ENCODE measurements around the gene F10. TPM values are rescaled to one million over a fixed set of nuclear protein-coding genes. Genes with fewer than 3 reads are reported as not detected.

Gene F10
- total and polyA plus RNA-seq, 4 donors: 2.5 to 18.8 (median 7.7) TPM

- H3K27ac ChIP-seq (ENCODE audit: low read depth in 1 of 2, low read length in 1 of 2): no peak overlapping the region
- H3K36me3 ChIP-seq (ENCODE audit: control insufficient read depth in 4 of 4, insufficient read depth in 4 of 4, low read length in 4 of 4): peaks cover 23 to 41% (median 34%) of the 10 kb centered on the region in 4 donors
- TF ChIP-seq CTCF (IDR thresholded peaks at IDR 0.05; ENCODE audit: control extremely low read depth, extremely low read depth): no peak
- no peak for DNase-seq
- no peak overlapping the region for H3K4me3 ChIP-seq
- H3K4me1 ChIP-seq (ENCODE audit: control insufficient read depth in 5 of 5, insufficient read depth in 5 of 5, low read length in 5 of 5): peaks cover 0 to 8% (median 0%) of the 10 kb centered on the region in 5 donors
- ATAC-seq (ENCODE audit: insufficient read depth, low FRiP score): no peak
- no peaks in the 10 kb centered on the region for H3K27me3 ChIP-seq (ENCODE audit: control insufficient read depth in 3 of 3, insufficient read depth in 3 of 3, low read length in 2 of 3)
- 75 to 80% methylated on average over 4 of the region's 4 CpGs for WGBS, 2 donors
- H3K9ac ChIP-seq (ENCODE audit: insufficient read depth in 1 of 2, low read length in 2 of 2): no peak overlapping the region
- no peaks in the 10 kb centered on the region for H3K9me3 ChIP-seq (ENCODE audit: control insufficient read depth in 4 of 4, insufficient read depth in 3 of 4, low read length in 3 of 4)
Measured at GRCh38 chr13:113190181-113190580, 67.6 kb downstream of the F10 start.

GRCh38 chr13:113192279-113192678 lies 69.7 kb downstream of the F10 start:
- 84 to 90% methylated on average over 4 of the region's 4 CpGs for WGBS, 2 donors
- Histone ChIP-seq H3K9me3 (ENCODE audit: control insufficient read depth in 4 of 4, insufficient read depth in 3 of 4, low read length in 3 of 4) (no peaks in the 10 kb centered on the region), H3K4me3 (no peak overlapping the region), H3K36me3 (ENCODE audit: control insufficient read depth in 4 of 4, insufficient read depth in 4 of 4, low read length in 4 of 4) (peaks cover 31 to 45% (median 37%) of the 10 kb centered on the region in 4 donors), H3K4me1 (ENCODE audit: control insufficient read depth in 5 of 5, insufficient read depth in 5 of 5, low read length in 5 of 5) (peaks cover 0 to 9% (median 0%) of the 10 kb centered on the region in 5 donors), H3K27me3 (ENCODE audit: control insufficient read depth in 3 of 3, insufficient read depth in 3 of 3, low read length in 2 of 3) (no peaks in the 10 kb centered on the region), H3K9ac (ENCODE audit: insufficient read depth in 1 of 2, low read length in 2 of 2) (no peak overlapping the region), H3K27ac (ENCODE audit: low read depth in 1 of 2, low read length in 1 of 2) (no peak overlapping the region)
- ATAC-seq (ENCODE audit: insufficient read depth, low FRiP score) (no peak), DNase-seq (no peak)
- no peak for TF ChIP-seq CTCF (IDR thresholded peaks at IDR 0.05; ENCODE audit: control extremely low read depth, extremely low read depth)

GRCh38 chr13:113192902-113193301 lies 70.3 kb downstream of the F10 start:
- ATAC-seq (ENCODE audit: insufficient read depth, low FRiP score) (no peak), DNase-seq (no peak)
- 97 to 98% methylated on average over 2 of the region's 2 CpGs for WGBS, 2 donors
- Histone ChIP-seq H3K9me3 (ENCODE audit: control insufficient read depth in 4 of 4, insufficient read depth in 3 of 4, low read length in 3 of 4) (no peaks in the 10 kb centered on the region), H3K36me3 (ENCODE audit: control insufficient read depth in 4 of 4, insufficient read depth in 4 of 4, low read length in 4 of 4) (peaks cover 29 to 45% (median 39%) of the 10 kb centered on the region in 4 donors), H3K4me3 (no peak overlapping the region), H3K9ac (ENCODE audit: insufficient read depth in 1 of 2, low read length in 2 of 2) (no peak overlapping the region), H3K27ac (ENCODE audit: low read depth in 1 of 2, low read length in 1 of 2) (no peak overlapping the region), H3K27me3 (ENCODE audit: control insufficient read depth in 3 of 3, insufficient read depth in 3 of 3, low read length in 2 of 3) (no peaks in the 10 kb centered on the region), H3K4me1 (ENCODE audit: control insufficient read depth in 5 of 5, insufficient read depth in 5 of 5, low read length in 5 of 5) (peaks cover 0 to 9% (median 0%) of the 10 kb centered on the region in 5 donors)
- TF ChIP-seq CTCF (IDR thresholded peaks at IDR 0.05; ENCODE audit: control extremely low read depth, extremely low read depth): no peak

GRCh38 chr13:113195360-113195759 lies 72.8 kb downstream of the F10 start:
- Histone ChIP-seq H3K4me3 (no peak overlapping the region), H3K36me3 (ENCODE audit: control insufficient read depth in 4 of 4, insufficient read depth in 4 of 4, low read length in 4 of 4) (peaks cover 28 to 44% (median 34%) of the 10 kb centered on the region in 4 donors), H3K4me1 (ENCODE audit: control insufficient read depth in 5 of 5, insufficient read depth in 5 of 5, low read length in 5 of 5) (peaks cover 0 to 9% (median 0%) of the 10 kb centered on the region in 5 donors), H3K9me3 (ENCODE audit: control insufficient read depth in 4 of 4, insufficient read depth in 3 of 4, low read length in 3 of 4) (no peaks in the 10 kb centered on the region), H3K27ac (ENCODE audit: low read depth in 1 of 2, low read length in 1 of 2) (no peak overlapping the region), H3K27me3 (ENCODE audit: control insufficient read depth in 3 of 3, insufficient read depth in 3 of 3, low read length in 2 of 3) (no peaks in the 10 kb centered on the region), H3K9ac (ENCODE audit: insufficient read depth in 1 of 2, low read length in 2 of 2) (no peak overlapping the region)
- TF ChIP-seq CTCF (IDR thresholded peaks at IDR 0.05; ENCODE audit: control extremely low read depth, extremely low read depth): no peak
- ATAC-seq (ENCODE audit: insufficient read depth, low FRiP score): no peak
- no peak for DNase-seq
- WGBS, 2 donors: 51 to 85% methylated on average over 6 of the region's 6 CpGs

All from lung (tissue), 12 donors.